HFFc6 (cell line): ENCODE results near the gene SNX19. TPM values are rescaled to one million over a fixed set of nuclear protein-coding genes. Genes with fewer than 3 reads are reported as not detected.

Experiments
- DNase-seq: peaks from one replicate; pipeline ENCODE4 v3.0.0-alpha.2; 2018
- H3K27ac Mint-ChIP-seq: 2 replicates; pipeline ENCODE4 v1.8.0; 2020; ENCODE audit warnings: mild to moderate bottlenecking, mixed read lengths
- H3K27me3 Mint-ChIP-seq: 2 replicates; pipeline ENCODE4 v1.8.0; 2021; ENCODE audit warnings: mild to moderate bottlenecking, moderate library complexity, mixed read lengths; ENCODE audit not compliant: insufficient read depth
- H3K36me3 Mint-ChIP-seq: 2 replicates; pipeline ENCODE4 v1.8.0; 2021; ENCODE audit warnings: low read depth, mixed read lengths
- H3K4me1 Mint-ChIP-seq: 2 replicates; pipeline ENCODE4 v1.8.0; 2020; ENCODE audit warnings: low read depth, mixed read lengths
- H3K4me3 Mint-ChIP-seq: 2 replicates; pipeline ENCODE4 v1.8.0; 2020; ENCODE audit warnings: mild to moderate bottlenecking, moderate library complexity, mixed read lengths
- H3K9me3 Mint-ChIP-seq: 2 replicates; pipeline ENCODE4 v1.8.0; 2020; ENCODE audit warnings: mild to moderate bottlenecking, mixed read lengths
- long read RNA-seq: library from polyadenylated mRNA; unstranded; transcript quantifications from one replicate; pipeline ENCODE4 v2.0.0, GENCODE V29; 2019
- total RNA-seq, 6 experiments: library from RNA; stranded (reverse); fragmentation: NEBNext Ultra II Directional; extraction: Animal tissue kit (Norgen Biotek cat#: 25700); gene quantifications; 2 replicates in 1 of 6; 3 replicates in 5 of 6; pipeline ENCODE4 v1.2.3, GENCODE V29; 2021
- TF ChIP-seq, protein P1 (sequence below): fragments of 200-600 bp; sonication (generic); IDR thresholded peaks from 2 replicates; pipeline ENCODE4 v1.5.0; 2021; ENCODE audit warnings: antibody characterized with exemption, mild to moderate bottlenecking

Gene SNX19
- total RNA-seq, result 10 to 100 TPM; 44.2 to 56.7 (median 50.2) TPM
- long read RNA-seq, full-length matches to known transcripts, result 8 of 24 reads
- long read RNA-seq, partial matches to known transcripts, result 0 of 24 reads
- long read RNA-seq, other reads (novel, unspliced or antisense), result 16 of 24 reads

GRCh38 chr11:130916238-130916855 lies at the start of gene SNX19:
Gene SNX19 (minus strand): TSS chr11:130916479. CDS start chr11:130915939, 540 bp downstream.
- peaks cover 32% of the 10 kb centered on the region for H3K4me1 Mint-ChIP-seq

DNA sequence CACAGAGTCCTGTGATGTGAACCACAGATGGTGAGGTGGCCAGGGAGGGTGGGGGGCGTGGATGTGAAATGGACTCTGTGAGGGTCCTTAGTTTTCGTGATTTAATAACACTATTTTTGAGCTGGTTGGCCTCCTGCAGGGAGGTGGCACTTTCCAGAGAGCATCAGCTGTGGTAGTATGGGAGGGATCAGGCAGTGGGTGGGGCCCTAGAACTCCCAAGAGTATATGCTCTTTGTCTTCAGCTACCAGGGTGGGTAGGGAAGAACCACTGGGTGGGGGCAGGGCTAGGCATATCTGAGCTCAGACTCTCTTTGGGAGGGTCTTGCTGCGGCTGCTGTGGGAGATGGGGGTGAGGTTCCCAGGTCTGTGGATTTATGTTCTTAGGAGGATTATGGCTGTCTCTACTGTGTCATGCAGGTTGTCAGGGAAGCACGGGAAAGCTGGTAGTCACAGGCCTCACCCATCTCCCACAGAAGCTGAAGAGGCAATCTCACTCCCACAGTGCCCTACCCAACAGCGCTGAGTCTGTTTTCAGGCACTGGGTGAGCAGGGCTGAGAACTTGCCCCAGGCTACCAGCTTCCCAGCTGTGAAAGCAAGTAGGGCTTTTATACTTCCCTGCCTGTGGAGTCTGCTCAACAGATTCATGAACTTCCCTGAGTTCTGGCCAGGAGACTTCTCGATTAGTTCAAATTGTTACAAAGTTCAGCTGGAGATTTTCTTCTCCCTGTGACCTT lies 47.9 kb upstream of the SNX19 start:
- H3K36me3 Mint-ChIP-seq, result no peaks in the 10 kb centered on the region
- no peak for DNase-seq
- H3K27ac Mint-ChIP-seq, result no peak overlapping the region
- TF ChIP-seq, protein P1, sequence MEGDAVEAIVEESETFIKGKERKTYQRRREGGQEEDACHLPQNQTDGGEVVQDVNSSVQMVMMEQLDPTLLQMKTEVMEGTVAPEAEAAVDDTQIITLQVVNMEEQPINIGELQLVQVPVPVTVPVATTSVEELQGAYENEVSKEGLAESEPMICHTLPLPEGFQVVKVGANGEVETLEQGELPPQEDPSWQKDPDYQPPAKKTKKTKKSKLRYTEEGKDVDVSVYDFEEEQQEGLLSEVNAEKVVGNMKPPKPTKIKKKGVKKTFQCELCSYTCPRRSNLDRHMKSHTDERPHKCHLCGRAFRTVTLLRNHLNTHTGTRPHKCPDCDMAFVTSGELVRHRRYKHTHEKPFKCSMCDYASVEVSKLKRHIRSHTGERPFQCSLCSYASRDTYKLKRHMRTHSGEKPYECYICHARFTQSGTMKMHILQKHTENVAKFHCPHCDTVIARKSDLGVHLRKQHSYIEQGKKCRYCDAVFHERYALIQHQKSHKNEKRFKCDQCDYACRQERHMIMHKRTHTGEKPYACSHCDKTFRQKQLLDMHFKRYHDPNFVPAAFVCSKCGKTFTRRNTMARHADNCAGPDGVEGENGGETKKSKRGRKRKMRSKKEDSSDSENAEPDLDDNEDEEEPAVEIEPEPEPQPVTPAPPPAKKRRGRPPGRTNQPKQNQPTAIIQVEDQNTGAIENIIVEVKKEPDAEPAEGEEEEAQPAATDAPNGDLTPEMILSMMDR, result no peak
- H3K9me3 Mint-ChIP-seq, result peaks cover 7% of the 10 kb centered on the region; the same call in 1 of the 2 replicates
- peaks cover 19% of the 10 kb centered on the region for H3K27me3 Mint-ChIP-seq
- no peaks in the 10 kb centered on the region for H3K4me1 Mint-ChIP-seq
- no peak overlapping the region for H3K4me3 Mint-ChIP-seq

More at GRCh38 chr11:130916238-130916855, at the start of gene SNX19:
- Mint-ChIP-seq H3K27me3 (peaks cover 6% of the 10 kb centered on the region), H3K36me3 (peaks cover 34% of the 10 kb centered on the region), H3K9me3 (no peaks in the 10 kb centered on the region), H3K4me3 (peak within 1 kb of the TSS; percentile 90), H3K27ac (peak within 1 kb of the TSS; percentile 83)
- peak; percentile 83 for DNase-seq
- TF ChIP-seq, protein P1, result peak; percentile 98

- no peak for DNase-seq
- no peaks in the 10 kb centered on the region for H3K36me3 Mint-ChIP-seq
- H3K27ac Mint-ChIP-seq, result no peak overlapping the region
- no peak overlapping the region for H3K4me3 Mint-ChIP-seq
- peaks cover 7% of the 10 kb centered on the region for H3K27me3 Mint-ChIP-seq
- TF ChIP-seq, protein P1, result no peak
- H3K9me3 Mint-ChIP-seq, result no peaks in the 10 kb centered on the region
- peaks cover 29% of the 10 kb centered on the region for H3K4me1 Mint-ChIP-seq
Observed at GRCh38 chr11:130947889-130948288, 31.6 kb upstream of the SNX19 start.

DNA sequence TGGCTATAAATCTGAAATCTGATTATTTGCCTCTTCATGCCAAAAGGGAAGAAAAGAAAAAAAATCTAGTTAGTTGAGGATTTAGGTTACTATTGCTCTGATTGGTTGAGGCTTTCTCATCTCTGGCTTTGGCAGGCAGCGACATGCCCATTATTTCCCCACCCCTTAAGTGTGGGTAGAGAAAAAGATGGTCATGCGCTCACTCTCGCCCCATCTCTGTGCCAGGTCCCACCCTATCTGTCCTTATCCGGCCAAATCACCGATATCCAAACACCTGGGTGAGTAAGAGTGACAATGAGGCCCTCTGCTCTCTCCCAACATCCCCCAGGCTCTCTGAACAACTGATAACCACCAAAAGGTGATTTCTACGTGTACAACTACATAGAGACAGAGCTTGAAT lies 31.2 kb upstream of the SNX19 start:
- peaks cover 29% of the 10 kb centered on the region for H3K4me1 Mint-ChIP-seq
- H3K27ac Mint-ChIP-seq, result no peak overlapping the region
- TF ChIP-seq, protein P1, result no peak
- no peak overlapping the region for H3K4me3 Mint-ChIP-seq
- no peak for DNase-seq
- H3K36me3 Mint-ChIP-seq, result no peaks in the 10 kb centered on the region
- no peaks in the 10 kb centered on the region for H3K9me3 Mint-ChIP-seq
- peaks cover 7% of the 10 kb centered on the region for H3K27me3 Mint-ChIP-seq

GRCh38 chr11:130947058-130947457 lies 30.8 kb upstream of the SNX19 start:
- DNase-seq, result no peak
- Mint-ChIP-seq H3K36me3 (no peaks in the 10 kb centered on the region), H3K4me1 (peaks cover 29% of the 10 kb centered on the region), H3K9me3 (no peaks in the 10 kb centered on the region), H3K4me3 (no peak overlapping the region), H3K27me3 (peaks cover 7% of the 10 kb centered on the region), H3K27ac (no peak overlapping the region)
- TF ChIP-seq, protein P1, result no peak
